ENCODE measurements around the gene HTR3A. TPM values are rescaled to one million over a fixed set of nuclear protein-coding genes. Genes with fewer than 3 reads are reported as not detected.
A peak's percentile ranks its signal among the peaks of the same experiment; 100 is the strongest.

HTR3A gene
- total and polyA plus RNA-seq, 2 experiments from 2014 or later = 5.8 to 8.1 TPM

DNA sequence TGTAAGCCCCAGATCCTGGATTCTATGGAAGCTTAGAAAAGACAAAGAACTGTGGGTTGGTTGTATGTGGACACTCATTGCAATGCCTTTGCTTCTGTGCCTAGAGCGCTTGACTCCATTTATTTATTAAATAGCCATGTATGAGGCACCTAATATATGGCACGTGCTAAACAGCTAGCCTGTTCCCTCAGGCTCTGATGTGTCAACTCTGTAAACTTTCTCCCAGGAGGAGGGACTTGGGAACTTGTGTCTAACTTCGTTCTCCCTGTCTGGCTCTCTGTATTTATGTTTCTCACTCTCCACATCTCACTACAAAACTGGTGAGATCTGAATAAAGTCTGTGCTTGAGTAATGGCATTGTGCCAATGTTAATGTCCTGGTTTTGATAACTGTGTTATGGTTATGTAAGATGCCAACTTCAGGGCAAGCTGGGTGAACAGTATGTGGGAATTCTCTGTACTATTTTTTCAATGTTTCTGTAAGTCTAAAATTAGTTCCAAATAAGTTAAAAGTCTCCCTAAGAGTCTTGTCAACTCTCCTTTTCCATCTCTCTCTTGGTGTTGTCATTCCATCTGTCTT lies 50.5 kb downstream of the HTR3A start (continued):
- TF ChIP-seq, protein P1, sequence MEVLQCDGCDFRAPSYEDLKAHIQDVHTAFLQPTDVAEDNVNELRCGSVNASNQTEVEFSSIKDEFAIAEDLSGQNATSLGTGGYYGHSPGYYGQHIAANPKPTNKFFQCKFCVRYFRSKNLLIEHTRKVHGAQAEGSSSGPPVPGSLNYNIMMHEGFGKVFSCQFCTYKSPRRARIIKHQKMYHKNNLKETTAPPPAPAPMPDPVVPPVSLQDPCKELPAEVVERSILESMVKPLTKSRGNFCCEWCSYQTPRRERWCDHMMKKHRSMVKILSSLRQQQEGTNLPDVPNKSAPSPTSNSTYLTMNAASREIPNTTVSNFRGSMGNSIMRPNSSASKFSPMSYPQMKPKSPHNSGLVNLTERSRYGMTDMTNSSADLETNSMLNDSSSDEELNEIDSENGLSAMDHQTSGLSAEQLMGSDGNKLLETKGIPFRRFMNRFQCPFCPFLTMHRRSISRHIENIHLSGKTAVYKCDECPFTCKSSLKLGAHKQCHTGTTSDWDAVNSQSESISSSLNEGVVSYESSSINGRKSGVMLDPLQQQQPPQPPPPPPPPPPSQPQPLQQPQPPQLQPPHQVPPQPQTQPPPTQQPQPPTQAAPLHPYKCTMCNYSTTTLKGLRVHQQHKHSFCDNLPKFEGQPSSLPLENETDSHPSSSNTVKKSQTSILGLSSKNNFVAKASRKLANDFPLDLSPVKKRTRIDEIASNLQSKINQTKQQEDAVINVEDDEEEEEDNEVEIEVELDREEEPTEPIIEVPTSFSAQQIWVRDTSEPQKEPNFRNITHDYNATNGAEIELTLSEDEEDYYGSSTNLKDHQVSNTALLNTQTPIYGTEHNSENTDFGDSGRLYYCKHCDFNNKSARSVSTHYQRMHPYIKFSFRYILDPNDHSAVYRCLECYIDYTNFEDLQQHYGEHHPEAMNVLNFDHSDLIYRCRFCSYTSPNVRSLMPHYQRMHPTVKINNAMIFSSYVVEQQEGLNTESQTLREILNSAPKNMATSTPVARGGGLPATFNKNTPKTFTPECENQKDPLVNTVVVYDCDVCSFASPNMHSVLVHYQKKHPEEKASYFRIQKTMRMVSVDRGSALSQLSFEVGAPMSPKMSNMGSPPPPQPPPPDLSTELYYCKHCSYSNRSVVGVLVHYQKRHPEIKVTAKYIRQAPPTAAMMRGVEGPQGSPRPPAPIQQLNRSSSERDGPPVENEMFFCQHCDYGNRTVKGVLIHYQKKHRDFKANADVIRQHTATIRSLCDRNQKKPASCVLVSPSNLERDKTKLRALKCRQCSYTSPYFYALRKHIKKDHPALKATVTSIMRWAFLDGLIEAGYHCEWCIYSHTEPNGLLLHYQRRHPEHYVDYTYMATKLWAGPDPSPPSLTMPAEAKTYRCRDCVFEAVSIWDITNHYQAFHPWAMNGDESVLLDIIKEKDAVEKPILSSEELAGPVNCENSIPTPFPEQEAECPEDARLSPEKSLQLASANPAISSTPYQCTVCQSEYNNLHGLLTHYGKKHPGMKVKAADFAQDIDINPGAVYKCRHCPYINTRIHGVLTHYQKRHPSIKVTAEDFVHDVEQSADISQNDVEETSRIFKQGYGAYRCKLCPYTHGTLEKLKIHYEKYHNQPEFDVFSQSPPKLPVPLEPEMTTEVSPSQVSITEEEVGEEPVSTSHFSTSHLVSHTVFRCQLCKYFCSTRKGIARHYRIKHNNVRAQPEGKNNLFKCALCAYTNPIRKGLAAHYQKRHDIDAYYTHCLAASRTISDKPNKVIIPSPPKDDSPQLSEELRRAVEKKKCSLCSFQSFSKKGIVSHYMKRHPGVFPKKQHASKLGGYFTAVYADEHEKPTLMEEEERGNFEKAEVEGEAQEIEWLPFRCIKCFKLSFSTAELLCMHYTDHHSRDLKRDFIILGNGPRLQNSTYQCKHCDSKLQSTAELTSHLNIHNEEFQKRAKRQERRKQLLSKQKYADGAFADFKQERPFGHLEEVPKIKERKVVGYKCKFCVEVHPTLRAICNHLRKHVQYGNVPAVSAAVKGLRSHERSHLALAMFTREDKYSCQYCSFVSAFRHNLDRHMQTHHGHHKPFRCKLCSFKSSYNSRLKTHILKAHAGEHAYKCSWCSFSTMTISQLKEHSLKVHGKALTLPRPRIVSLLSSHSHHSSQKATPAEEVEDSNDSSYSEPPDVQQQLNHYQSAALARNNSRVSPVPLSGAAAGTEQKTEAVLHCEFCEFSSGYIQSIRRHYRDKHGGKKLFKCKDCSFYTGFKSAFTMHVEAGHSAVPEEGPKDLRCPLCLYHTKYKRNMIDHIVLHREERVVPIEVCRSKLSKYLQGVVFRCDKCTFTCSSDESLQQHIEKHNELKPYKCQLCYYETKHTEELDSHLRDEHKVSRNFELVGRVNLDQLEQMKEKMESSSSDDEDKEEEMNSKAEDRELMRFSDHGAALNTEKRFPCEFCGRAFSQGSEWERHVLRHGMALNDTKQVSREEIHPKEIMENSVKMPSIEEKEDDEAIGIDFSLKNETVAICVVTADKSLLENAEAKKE (CRISPR knock-in tag; IDR thresholded peaks at IDR 0.05) = no peak

DNA sequence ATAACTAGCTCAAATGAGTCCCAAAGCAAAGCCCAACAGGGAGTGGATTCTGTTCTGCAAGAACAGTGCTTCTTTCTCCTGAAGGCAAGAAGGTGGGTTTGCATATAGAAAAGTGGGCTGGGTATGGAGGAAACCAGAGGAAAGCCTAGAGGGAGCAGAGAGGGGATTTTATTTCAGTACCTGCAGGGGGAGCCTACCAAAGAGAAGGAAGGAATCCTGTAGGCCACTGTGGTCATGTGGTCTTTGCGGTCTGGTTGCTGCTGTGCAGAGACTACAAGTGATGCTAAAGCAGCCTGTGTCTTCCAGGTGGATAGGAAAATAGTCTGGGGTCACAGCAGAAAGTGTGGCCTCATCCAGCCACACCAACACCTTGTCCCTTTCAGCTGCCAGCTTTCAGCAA lies 51.4 kb downstream of the HTR3A start:
- Histone ChIP-seq H3K79me2 (replicated peaks; ENCODE audit: insufficient read depth) (no peaks in the 10 kb centered on the region), H3K36me3 (ENCODE audit: insufficient read depth) (no peaks in the 10 kb centered on the region), H3K27me3 (ENCODE audit: insufficient read depth) (no peaks in the 10 kb centered on the region), H3K9me2 (ENCODE audit: insufficient read depth) (peaks cover 6% of the 10 kb centered on the region; the same call in 1 of the 2 replicates), H4K20me1 (replicated peaks; ENCODE audit: insufficient read depth) (no peaks in the 10 kb centered on the region), H3K4me3 (no peak overlapping the region), H3K4me1 (ENCODE audit: insufficient read depth) (0 out of 2 replicates have a peak, but pooled peaks cover 3% of the 10 kb centered on the region), H3K27ac (ENCODE audit: low read depth) (no peak overlapping the region), H3F3A (replicated peaks; ENCODE audit: low read depth) (no peaks in the 10 kb centered on the region), H2AFZ (peak overlapping the region; percentile 96), H3K4me2 (no peak overlapping the region)
- peaks cover under 1% of the 10 kb centered on the region for H3K27me3 Mint-ChIP-seq (ENCODE audit: insufficient read depth, low read depth, poor library complexity)
- H3K36me3 Mint-ChIP-seq (ENCODE audit: low read depth) = no peaks in the 10 kb centered on the region
- peaks cover 13% of the 10 kb centered on the region; the same call in 2 of the 3 replicates for H3K4me1 Mint-ChIP-seq
- no peak overlapping the region for H3K4me3 Mint-ChIP-seq
- no peaks in the 10 kb centered on the region; the same call in 2 of the 3 replicates for H3K9me3 Mint-ChIP-seq
- peak; percentile 99 for ATAC-seq
- DNase-seq (ENCODE audit: low spot score) = peak; percentile 83
- H3K27ac Mint-ChIP-seq = no peak overlapping the region
- TF ChIP-seq, protein P2, sequence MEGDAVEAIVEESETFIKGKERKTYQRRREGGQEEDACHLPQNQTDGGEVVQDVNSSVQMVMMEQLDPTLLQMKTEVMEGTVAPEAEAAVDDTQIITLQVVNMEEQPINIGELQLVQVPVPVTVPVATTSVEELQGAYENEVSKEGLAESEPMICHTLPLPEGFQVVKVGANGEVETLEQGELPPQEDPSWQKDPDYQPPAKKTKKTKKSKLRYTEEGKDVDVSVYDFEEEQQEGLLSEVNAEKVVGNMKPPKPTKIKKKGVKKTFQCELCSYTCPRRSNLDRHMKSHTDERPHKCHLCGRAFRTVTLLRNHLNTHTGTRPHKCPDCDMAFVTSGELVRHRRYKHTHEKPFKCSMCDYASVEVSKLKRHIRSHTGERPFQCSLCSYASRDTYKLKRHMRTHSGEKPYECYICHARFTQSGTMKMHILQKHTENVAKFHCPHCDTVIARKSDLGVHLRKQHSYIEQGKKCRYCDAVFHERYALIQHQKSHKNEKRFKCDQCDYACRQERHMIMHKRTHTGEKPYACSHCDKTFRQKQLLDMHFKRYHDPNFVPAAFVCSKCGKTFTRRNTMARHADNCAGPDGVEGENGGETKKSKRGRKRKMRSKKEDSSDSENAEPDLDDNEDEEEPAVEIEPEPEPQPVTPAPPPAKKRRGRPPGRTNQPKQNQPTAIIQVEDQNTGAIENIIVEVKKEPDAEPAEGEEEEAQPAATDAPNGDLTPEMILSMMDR (conservative IDR thresholded peaks at IDR 0.05; ENCODE audit: low read depth in 2 of 2) = peak; percentile 57 to 59
- TF ChIP-seq, protein P3, sequence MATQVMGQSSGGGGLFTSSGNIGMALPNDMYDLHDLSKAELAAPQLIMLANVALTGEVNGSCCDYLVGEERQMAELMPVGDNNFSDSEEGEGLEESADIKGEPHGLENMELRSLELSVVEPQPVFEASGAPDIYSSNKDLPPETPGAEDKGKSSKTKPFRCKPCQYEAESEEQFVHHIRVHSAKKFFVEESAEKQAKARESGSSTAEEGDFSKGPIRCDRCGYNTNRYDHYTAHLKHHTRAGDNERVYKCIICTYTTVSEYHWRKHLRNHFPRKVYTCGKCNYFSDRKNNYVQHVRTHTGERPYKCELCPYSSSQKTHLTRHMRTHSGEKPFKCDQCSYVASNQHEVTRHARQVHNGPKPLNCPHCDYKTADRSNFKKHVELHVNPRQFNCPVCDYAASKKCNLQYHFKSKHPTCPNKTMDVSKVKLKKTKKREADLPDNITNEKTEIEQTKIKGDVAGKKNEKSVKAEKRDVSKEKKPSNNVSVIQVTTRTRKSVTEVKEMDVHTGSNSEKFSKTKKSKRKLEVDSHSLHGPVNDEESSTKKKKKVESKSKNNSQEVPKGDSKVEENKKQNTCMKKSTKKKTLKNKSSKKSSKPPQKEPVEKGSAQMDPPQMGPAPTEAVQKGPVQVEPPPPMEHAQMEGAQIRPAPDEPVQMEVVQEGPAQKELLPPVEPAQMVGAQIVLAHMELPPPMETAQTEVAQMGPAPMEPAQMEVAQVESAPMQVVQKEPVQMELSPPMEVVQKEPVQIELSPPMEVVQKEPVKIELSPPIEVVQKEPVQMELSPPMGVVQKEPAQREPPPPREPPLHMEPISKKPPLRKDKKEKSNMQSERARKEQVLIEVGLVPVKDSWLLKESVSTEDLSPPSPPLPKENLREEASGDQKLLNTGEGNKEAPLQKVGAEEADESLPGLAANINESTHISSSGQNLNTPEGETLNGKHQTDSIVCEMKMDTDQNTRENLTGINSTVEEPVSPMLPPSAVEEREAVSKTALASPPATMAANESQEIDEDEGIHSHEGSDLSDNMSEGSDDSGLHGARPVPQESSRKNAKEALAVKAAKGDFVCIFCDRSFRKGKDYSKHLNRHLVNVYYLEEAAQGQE (IDR thresholded peaks at IDR 0.05; ENCODE audit: unreplicated experiment) = no peak
